Kidney epithelial cell (primary cell): ENCODE results near the gene CACNB2. TPM values are rescaled to one million over a fixed set of nuclear protein-coding genes. Genes with fewer than 3 reads are reported as not detected.
A peak's percentile ranks its signal among the peaks of the same experiment; 100 is the strongest.

Experiments used
- DNase-seq: peaks from one replicate; pipeline ENCODE4 v3.0.0-alpha.2; 2010; ENCODE audit warnings: low read depth
- H3K27me3 ChIP-seq: 2 replicates; pipeline ENCODE4 v1.6.0; 2011; ENCODE audit warnings: low read length; ENCODE audit not compliant: control insufficient read depth, insufficient read depth
- H3K36me3 ChIP-seq: 2 replicates; pipeline ENCODE4 v1.5.1; 2011; ENCODE audit warnings: low read length; ENCODE audit not compliant: control insufficient read depth, insufficient read depth
- H3K4me3 ChIP-seq: 2 replicates; pipeline ENCODE4 v1.5.1; 2011; ENCODE audit warnings: low read depth, mild to moderate bottlenecking, control low read depth, low read length
- total RNA-seq: library from RNA; depleted of rRNA; stranded (reverse); fragments of >200 nt; gene quantifications from 2 replicates; pipeline ENCODE4 v1.2.3, GENCODE V29; 2015
- TF ChIP-seq, protein P1 (sequence below): IDR thresholded peaks from 2 replicates; pipeline ENCODE4 v1.5.1; 2011; ENCODE audit warnings: mild to moderate bottlenecking, moderate library complexity, low read length, control low read depth, inconsistent platforms; ENCODE audit not compliant: insufficient read depth, poor library complexity, severe bottlenecking

CACNB2 gene
- total RNA-seq, 1 donor from 2014 or later: 0.04 TPM

DNA sequence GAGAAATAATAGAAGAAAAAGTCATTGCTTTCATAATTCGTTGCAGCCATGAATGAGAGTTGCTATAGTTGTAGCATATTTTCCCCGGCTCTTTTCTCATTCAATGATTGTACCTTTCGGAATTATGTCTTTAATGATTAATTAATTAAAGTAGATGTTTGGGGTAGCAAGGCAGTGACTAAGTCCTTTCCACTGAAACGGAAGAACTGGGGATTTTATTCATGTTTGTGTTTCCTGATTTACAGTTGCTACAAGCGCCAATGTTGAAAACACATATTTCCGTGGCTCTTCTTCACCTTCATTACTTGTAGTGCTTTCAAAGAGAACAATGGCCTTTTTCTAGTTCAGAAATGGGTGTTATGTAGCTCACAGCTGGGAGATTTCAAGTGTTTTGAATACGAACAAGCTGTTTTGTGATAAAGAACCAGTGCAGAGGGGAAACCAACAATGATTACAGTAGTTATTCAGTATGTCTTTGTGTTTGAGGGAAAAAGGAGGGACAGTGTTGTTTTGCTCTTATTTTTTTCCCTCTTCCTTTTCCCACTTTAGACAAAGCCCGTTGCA lies 357.7 kb downstream of the CACNB2 start:
- no peak overlapping the region for H3K4me3 ChIP-seq
- TF ChIP-seq, protein P1, sequence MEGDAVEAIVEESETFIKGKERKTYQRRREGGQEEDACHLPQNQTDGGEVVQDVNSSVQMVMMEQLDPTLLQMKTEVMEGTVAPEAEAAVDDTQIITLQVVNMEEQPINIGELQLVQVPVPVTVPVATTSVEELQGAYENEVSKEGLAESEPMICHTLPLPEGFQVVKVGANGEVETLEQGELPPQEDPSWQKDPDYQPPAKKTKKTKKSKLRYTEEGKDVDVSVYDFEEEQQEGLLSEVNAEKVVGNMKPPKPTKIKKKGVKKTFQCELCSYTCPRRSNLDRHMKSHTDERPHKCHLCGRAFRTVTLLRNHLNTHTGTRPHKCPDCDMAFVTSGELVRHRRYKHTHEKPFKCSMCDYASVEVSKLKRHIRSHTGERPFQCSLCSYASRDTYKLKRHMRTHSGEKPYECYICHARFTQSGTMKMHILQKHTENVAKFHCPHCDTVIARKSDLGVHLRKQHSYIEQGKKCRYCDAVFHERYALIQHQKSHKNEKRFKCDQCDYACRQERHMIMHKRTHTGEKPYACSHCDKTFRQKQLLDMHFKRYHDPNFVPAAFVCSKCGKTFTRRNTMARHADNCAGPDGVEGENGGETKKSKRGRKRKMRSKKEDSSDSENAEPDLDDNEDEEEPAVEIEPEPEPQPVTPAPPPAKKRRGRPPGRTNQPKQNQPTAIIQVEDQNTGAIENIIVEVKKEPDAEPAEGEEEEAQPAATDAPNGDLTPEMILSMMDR: no peak
- no peaks in the 10 kb centered on the region for H3K27me3 ChIP-seq
- no peaks in the 10 kb centered on the region for H3K36me3 ChIP-seq
- DNase-seq: no peak

DNA sequence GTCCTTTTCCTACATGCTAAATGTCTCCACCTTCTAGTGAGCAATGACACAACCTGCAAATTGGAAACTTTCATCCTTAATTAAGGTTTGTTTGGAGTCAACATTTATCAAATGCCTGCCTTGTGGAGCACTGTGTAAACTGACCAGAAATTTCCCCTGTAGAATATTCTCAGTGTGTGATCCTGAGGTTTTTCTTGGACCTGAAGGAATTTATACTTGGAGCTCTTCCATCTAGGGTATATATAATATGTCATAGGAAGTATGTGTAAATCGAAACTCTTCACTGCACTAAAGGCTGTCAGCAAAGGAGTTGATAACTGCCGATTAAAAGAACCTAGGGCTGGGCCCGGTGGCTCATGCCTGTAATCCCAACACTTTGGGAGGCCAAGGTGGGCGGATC lies 358.8 kb downstream of the CACNB2 start:
- no peaks in the 10 kb centered on the region for H3K27me3 ChIP-seq
- H3K4me3 ChIP-seq: no peak overlapping the region
- DNase-seq: no peak
- TF ChIP-seq, protein P1: no peak
- no peaks in the 10 kb centered on the region for H3K36me3 ChIP-seq

DNA sequence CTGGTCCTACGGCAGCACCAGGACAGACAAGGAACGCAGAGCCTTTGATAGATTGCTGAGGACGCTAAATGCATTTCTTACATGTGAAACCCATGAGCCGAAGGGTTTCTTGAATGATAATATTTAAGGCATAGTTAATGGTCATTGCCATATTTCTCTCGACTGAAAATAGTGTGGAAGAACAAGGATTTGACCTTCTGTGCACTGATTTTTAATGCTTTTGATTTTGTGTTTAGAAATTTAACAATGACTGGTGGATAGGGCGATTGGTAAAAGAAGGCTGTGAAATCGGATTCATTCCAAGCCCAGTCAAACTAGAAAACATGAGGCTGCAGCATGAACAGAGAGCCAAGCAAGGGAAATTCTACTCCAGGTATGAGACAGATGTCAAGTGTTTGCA lies 360.4 kb downstream of the CACNB2 start:
- DNase-seq: no peak
- Histone ChIP-seq H3K4me3 (no peak overlapping the region), H3K27me3 (no peaks in the 10 kb centered on the region), H3K36me3 (no peaks in the 10 kb centered on the region)
- TF ChIP-seq, protein P1: no peak

DNA sequence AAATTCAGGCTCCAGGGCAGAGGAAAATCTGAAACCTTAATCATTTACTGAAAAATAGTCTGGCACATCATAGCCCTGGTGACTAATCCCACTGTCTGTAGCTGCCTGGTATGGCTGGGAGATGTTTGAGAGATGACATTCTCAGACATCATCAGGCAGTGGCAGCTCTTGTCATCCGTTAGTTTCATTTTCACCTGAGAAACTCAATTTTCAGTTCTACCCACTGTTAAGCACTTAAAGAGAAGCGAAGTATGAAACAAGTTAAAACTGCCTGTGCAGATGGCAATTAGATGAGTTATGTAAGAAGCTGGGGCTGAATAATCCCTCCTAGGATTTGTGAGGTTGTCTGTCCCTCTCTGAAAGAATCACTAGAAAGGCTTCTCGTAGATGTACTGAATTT lies 361.0 kb downstream of the CACNB2 start:
- Histone ChIP-seq H3K27me3 (no peaks in the 10 kb centered on the region), H3K36me3 (no peaks in the 10 kb centered on the region), H3K4me3 (no peak overlapping the region)
- TF ChIP-seq, protein P1: no peak
- DNase-seq: peak; percentile 43

DNA sequence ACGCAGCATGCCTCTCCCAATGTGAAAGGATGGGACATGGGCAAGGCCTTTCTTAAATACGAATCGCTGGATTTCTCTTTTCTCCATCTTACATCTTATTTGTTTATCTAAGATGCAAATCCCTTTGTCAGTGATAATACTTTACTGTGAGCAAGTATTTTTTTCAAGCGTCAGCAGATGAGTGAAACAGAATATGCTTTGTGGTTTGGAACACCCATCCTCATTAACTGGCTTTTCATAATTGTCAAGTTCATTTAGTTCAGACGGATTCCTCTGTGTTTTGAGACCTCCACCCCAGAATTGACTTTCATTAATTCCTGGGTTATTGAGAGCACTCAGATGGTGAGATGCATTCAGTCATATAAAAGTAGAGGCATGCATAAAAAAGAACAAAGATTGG lies 361.4 kb downstream of the CACNB2 start:
- no peak for DNase-seq
- H3K36me3 ChIP-seq: no peaks in the 10 kb centered on the region
- no peak overlapping the region for H3K4me3 ChIP-seq
- TF ChIP-seq, protein P1: no peak
- no peaks in the 10 kb centered on the region for H3K27me3 ChIP-seq

DNA sequence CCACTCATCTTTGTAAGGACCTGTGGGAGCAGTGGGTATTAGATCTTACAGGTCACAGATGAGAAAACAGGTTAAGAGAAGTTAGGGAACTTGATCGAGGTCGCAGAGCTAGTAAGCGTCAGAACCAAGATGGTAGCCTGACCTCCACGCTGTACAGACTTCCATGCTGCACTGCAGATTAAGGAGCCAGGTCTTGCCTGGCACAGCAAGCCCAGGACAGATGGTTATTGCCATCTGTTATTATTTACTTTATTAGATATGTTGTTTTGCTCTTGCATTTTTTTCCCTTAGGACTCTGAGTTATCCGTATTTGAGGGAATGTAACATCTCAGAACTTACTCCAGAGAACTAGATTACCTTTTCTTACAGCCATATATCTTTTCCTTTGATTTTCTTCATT lies 363.9 kb downstream of the CACNB2 start:
- TF ChIP-seq, protein P1: no peak
- no peaks in the 10 kb centered on the region for H3K27me3 ChIP-seq

More for the DNA sequence above, 363.9 kb downstream of the CACNB2 start:
- Histone ChIP-seq H3K36me3 (no peaks in the 10 kb centered on the region), H3K4me3 (no peak overlapping the region)
- no peak for DNase-seq
